H1 (cell line): ENCODE data around the gene LRCH3. TPM values are rescaled to one million over a fixed set of nuclear protein-coding genes. Genes with fewer than 3 reads are reported as not detected.

Experiments used
- CTCF ChIA-PET: fragments of 300-600 bp; sonication (Branson Sonifier 250); formaldehyde crosslinking; loops from one replicate; lab custom pipeline; 2021; ENCODE audit not compliant: partially characterized antibody; lab: Charles Lee
- POLR2A ChIA-PET: fragments of 300-600 bp; sonication (Branson Sonifier 250); formaldehyde crosslinking; loops from one replicate; lab custom pipeline; 2021; ENCODE audit warnings: inconsistent platforms; ENCODE audit not compliant: partially characterized antibody; lab: Charles Lee
- DNase-seq, 2 experiments: peaks; one replicate each; pipeline versions ENCODE4 v3.0.0 to v3.0.0-alpha.2; 2010 to 2022; ENCODE audit warnings: low spot score in 2 of 2, low read depth in 1 of 2, mixed read lengths in 1 of 2
- FAIRE-seq: peaks from 2 replicates; lab custom pipeline; 2011; peaks lifted over from hg19 to GRCh38; lab: Jason Lieb, UNC
- H2AFZ ChIP-seq: 2 replicates; pipeline ENCODE4 v1.8.1; 2012; ENCODE audit warnings: low read length, inconsistent platforms
- H2AK5ac ChIP-seq: 2 replicates; pipeline ENCODE4 v1.6.1; 2013; ENCODE audit warnings: low read depth, low read length
- H2BK120ac ChIP-seq: replicated peaks from 2 replicates; pipeline ENCODE3; 2013; ENCODE audit warnings: low read depth, low read length, inconsistent platforms
- H2BK12ac ChIP-seq: 2 replicates; pipeline ENCODE4 v1.6.1; 2013; ENCODE audit warnings: low read depth, low read length
- H2BK15ac ChIP-seq: 2 replicates; pipeline ENCODE4 v1.6.1; 2013; ENCODE audit warnings: low read length
- H2BK20ac ChIP-seq: 2 replicates; pipeline ENCODE4 v1.6.1; 2013; ENCODE audit warnings: low read length
- H2BK5ac ChIP-seq: 2 replicates; pipeline ENCODE4 v1.6.1; 2013; ENCODE audit warnings: low read depth, low read length
- H3K14ac ChIP-seq: 2 replicates; pipeline ENCODE4 v1.6.1; 2013; ENCODE audit warnings: inconsistent platforms; ENCODE audit not compliant: insufficient read length
- H3K18ac ChIP-seq: 2 replicates; pipeline ENCODE4 v1.6.1; 2013; ENCODE audit warnings: low read length; ENCODE audit errors: extremely low read depth
- H3K23ac ChIP-seq: 2 replicates; pipeline ENCODE4 v1.6.1; 2013; ENCODE audit warnings: inconsistent platforms; ENCODE audit not compliant: insufficient read length
- H3K23me2 ChIP-seq: 2 replicates; pipeline ENCODE4 v1.6.1; 2013; ENCODE audit warnings: low read depth, low read length
- H3K27ac ChIP-seq: 2 replicates; pipeline ENCODE4 v1.6.1; 2011; ENCODE audit warnings: low read depth, low read length, inconsistent platforms
- H3K27me3 ChIP-seq, 4 experiments: replicated peaks in 1 of 4; 1 replicate in 1 of 4; 2 replicates in 3 of 4; pipeline versions ENCODE4 v1.6.1 to v1.8.1; 2011 to 2013; ENCODE audit warnings: low read length in 3 of 4, mild to moderate bottlenecking in 3 of 4, inconsistent platforms in 2 of 4, mixed read lengths in 2 of 4, moderate library complexity in 1 of 4; ENCODE audit not compliant: control insufficient read depth in 3 of 4, insufficient read depth in 3 of 4; ENCODE audit errors: extremely low read depth in 1 of 4
- H3K36me3 ChIP-seq, 4 experiments: 2 replicates each; pipeline versions ENCODE4 v1.6.1 to v1.8.1; 2011 to 2013; ENCODE audit warnings: mild to moderate bottlenecking in 4 of 4, low read length in 3 of 4, moderate library complexity in 2 of 4, control low read depth in 1 of 4, inconsistent platforms in 1 of 4; ENCODE audit not compliant: insufficient read depth in 4 of 4, control insufficient read depth in 2 of 4
- H3K4ac ChIP-seq: replicated peaks from 2 replicates; pipeline ENCODE3; 2013; ENCODE audit warnings: low read length, low read depth, mixed read lengths, inconsistent platforms; ENCODE audit not compliant: insufficient read length
- H3K4me1 ChIP-seq, 4 experiments: replicated peaks in 1 of 4; 1 replicate in 1 of 4; 2 replicates in 3 of 4; pipeline versions ENCODE4 v1.6.1 to v1.8.1; 2011 to 2013; ENCODE audit warnings: low read length in 3 of 4, inconsistent platforms in 2 of 4, mixed read lengths in 1 of 4; ENCODE audit not compliant: insufficient read depth in 4 of 4, control insufficient read depth in 3 of 4
- H3K4me2 ChIP-seq, 2 experiments: 2 replicates each; pipeline versions ENCODE4 v1.6.1 to v1.8.1; 2011 to 2013; ENCODE audit warnings: low read depth in 2 of 2, low read length in 2 of 2, control low read depth in 1 of 2, inconsistent platforms in 1 of 2, mild to moderate bottlenecking in 1 of 2; ENCODE audit not compliant: insufficient read depth in 1 of 2
- H3K4me3 ChIP-seq, 4 experiments: fragments of 200-600, 300-600 bp in 1 of 4; sonication (generic), shearing (Covaris generic), sonication (Bioruptor Twin) in 1 of 4; 2 replicates each; pipeline versions ENCODE4 v1.5.1 to v1.8.1; 2011 to 2016; ENCODE audit warnings: low read length in 4 of 4, low read depth in 3 of 4, control low read depth in 2 of 4, inconsistent platforms in 2 of 4, mild to moderate bottlenecking in 2 of 4, mixed read lengths in 1 of 4, moderate library complexity in 1 of 4; ENCODE audit not compliant: insufficient read depth in 2 of 4; ENCODE audit errors: extremely low read depth in 1 of 4
- H3K56ac ChIP-seq: replicated peaks from 2 replicates; pipeline ENCODE3; 2013; ENCODE audit warnings: low read depth, mild to moderate bottlenecking, mixed read lengths, low read length, inconsistent platforms; ENCODE audit not compliant: insufficient read length
- H3K79me1 ChIP-seq: 2 replicates; pipeline ENCODE4 v1.6.1; 2013; ENCODE audit warnings: low read depth, low read length, control low read depth
- H3K79me2 ChIP-seq, 2 experiments: 2 replicates each; pipeline versions ENCODE4 v1.6.1 to v1.8.1; 2012 to 2013; ENCODE audit warnings: low read length in 2 of 2, mild to moderate bottlenecking in 2 of 2, inconsistent platforms in 1 of 2; ENCODE audit not compliant: insufficient read depth in 2 of 2, control insufficient read depth in 1 of 2
- H3K9ac ChIP-seq, 4 experiments: replicated peaks in 1 of 4; 1 replicate in 1 of 4; 2 replicates in 3 of 4; pipeline versions ENCODE4 v1.6.1 to v1.8.1; 2011 to 2013; ENCODE audit warnings: low read depth in 3 of 4, low read length in 3 of 4, control low read depth in 2 of 4, mild to moderate bottlenecking in 2 of 4, moderate library complexity in 2 of 4, inconsistent platforms in 1 of 4; ENCODE audit errors: extremely low read depth in 1 of 4
- H3K9me3 ChIP-seq, 2 experiments: 2 replicates each; pipeline versions ENCODE4 v1.6.1 to v1.8.1; 2012 to 2013; ENCODE audit warnings: mild to moderate bottlenecking in 2 of 2, moderate library complexity in 2 of 2, control low read depth in 1 of 2, inconsistent platforms in 1 of 2, low read depth in 1 of 2, low read length in 1 of 2, mixed read lengths in 1 of 2; ENCODE audit not compliant: insufficient read depth in 2 of 2
- H4K20me1 ChIP-seq, 2 experiments: replicated peaks in 1 of 2; 2 replicates each; pipeline versions ENCODE3 to v1.8.1; 2011 to 2013; ENCODE audit warnings: inconsistent platforms in 2 of 2, low read length in 2 of 2, mild to moderate bottlenecking in 1 of 2; ENCODE audit not compliant: insufficient read depth in 2 of 2, control insufficient read depth in 1 of 2
- H4K5ac ChIP-seq: 2 replicates; pipeline ENCODE4 v1.6.1; 2013; ENCODE audit warnings: low read length, low read depth, mixed read lengths, inconsistent platforms; ENCODE audit not compliant: insufficient read length
- H4K8ac ChIP-seq: 2 replicates; pipeline ENCODE4 v1.8.0; 2013; ENCODE audit warnings: mild to moderate bottlenecking, moderate library complexity, low read length, inconsistent platforms; ENCODE audit not compliant: insufficient read depth; ENCODE audit errors: extremely low read depth
- H4K91ac ChIP-seq: replicated peaks from 2 replicates; pipeline ENCODE3; 2013; ENCODE audit warnings: low read length, mixed read lengths, inconsistent platforms; ENCODE audit not compliant: insufficient read length
- ATF2 ChIP-seq: IDR thresholded peaks from 2 replicates; pipeline ENCODE4 v1.6.1; 2012; ENCODE audit warnings: low read length, inconsistent platforms
- EGR1 ChIP-seq: IDR thresholded peaks from 2 replicates; pipeline ENCODE4 v1.6.1; 2011; ENCODE audit warnings: low read depth, low read length, borderline replicate concordance
- MAX ChIP-seq: IDR thresholded peaks from 2 replicates; pipeline ENCODE4 v1.6.1; 2012; ENCODE audit warnings: inconsistent platforms
- RFX5 ChIP-seq: IDR thresholded peaks from 2 replicates; pipeline ENCODE4 v1.6.1; 2011; ENCODE audit warnings: low read depth, low read length, improper control_type of control experiment, borderline replicate concordance
- RXRA ChIP-seq: IDR thresholded peaks from 2 replicates; pipeline ENCODE4 v1.6.1; 2011; ENCODE audit warnings: low read depth, mild to moderate bottlenecking, low read length, moderate library complexity; ENCODE audit not compliant: insufficient read depth
- TEAD4 ChIP-seq: IDR thresholded peaks from 2 replicates; pipeline ENCODE4 v1.6.1; 2012; ENCODE audit warnings: low read depth, low read length, inconsistent platforms, mixed read lengths
- WGBS, 2 experiments: shearing (Covaris generic) in 1 of 2; methylation state at CpG; one replicate each; pipeline versions ENCODE4 v1.1.6 to v1.1.7; 2013 to 2015; ENCODE audit warnings: low lambda C conversion rate in 2 of 2, mixed read lengths in 2 of 2, inconsistent platforms in 1 of 2, low coverage in 1 of 2, missing lambda C conversion rate in 1 of 2; ENCODE audit not compliant: insufficient replicate concordance in 2 of 2, insufficient coverage in 1 of 2, insufficient read length in 1 of 2; ENCODE audit errors: extremely low coverage in 1 of 2, missing lambda C conversion rate in 1 of 2; 5-methylcytosine and 5-hydroxymethylcytosine counted together
- polyA plus RNA-seq, 7 experiments: library from polyadenylated mRNA; depleted of rRNA in 3 of 7; stranded (reverse) in 5 of 7; unstranded in 2 of 7; fragments of >200 nt in 5 of 7; fragments of 200-250 nt in 2 of 7; gene quantifications; 1 replicate in 5 of 7; 2 replicates in 1 of 7; 4 replicates in 1 of 7; pipeline versions ENCODE4 v1.2.1 to v1.2.3, GENCODE V29; 2011 to 2013; ENCODE audit warnings: missing spikeins in 2 of 7, mixed read lengths in 2 of 7
- total RNA-seq: library from RNA; stranded (reverse); fragmentation: NEBNext Ultra II Directional; extraction: Animal tissue kit (Norgen Biotek cat#: 25700); gene quantifications from 2 replicates; pipeline ENCODE4 v1.2.1, GENCODE V29; 2021

The LRCH3 gene
- total and polyA plus RNA-seq, 2 of the 8 experiments (the other 6 are each of a cell fraction or from before 2014, with no cell fraction given) = 58.4 to 66.0 TPM

GRCh38 chr3:197912741-197913476, 121.9 kb downstream of the LRCH3 start:
- FAIRE-seq (no peak), DNase-seq (no peak)
- peak overlapping the region in 1 of 2 experiments; percentile 15; a peak in 1 of 4 replicates for H3K4me2 ChIP-seq
- H3K4me3 ChIP-seq = no peak overlapping the region
- H3K36me3 ChIP-seq = no peaks in the 10 kb centered on the region
- H3K79me2 ChIP-seq = no peaks in the 10 kb centered on the region
- H3K18ac ChIP-seq = 0 out of 2 replicates have a peak overlapping the region, but pooled peaks have one; percentile 38
- peak overlapping the region; percentile 42; the same call in 1 of the 2 replicates for H2AFZ ChIP-seq
- H4K8ac ChIP-seq = no peak overlapping the region
- H4K20me1 ChIP-seq = no peaks in the 10 kb centered on the region
- H3K4me1 ChIP-seq = peaks cover 0 to 9% (median 2%) of the 10 kb centered on the region in 4 experiments; a peak in 2 of 7 replicates
- CTCF ChIA-PET = interaction anchor here (1.1 to 7.0 kb wide), 6 partner anchors 9 to 30 kb away, joined by 3 to 22 read pairs (median 4); no protein-coding TSS in a partner anchor
- no peak overlapping the region for H2BK120ac ChIP-seq
- no peaks in the 10 kb centered on the region for H3K79me1 ChIP-seq
- WGBS, 2 experiments = 83% methylated on average over 33 of the region's 33 CpGs; no CpG with 5 or more reads in 1 of the 2 experiments
- no peak overlapping the region for H2AK5ac ChIP-seq
- peak overlapping the region; percentile 69; the same call in 1 of the 2 replicates for H3K27ac ChIP-seq
- H3K56ac ChIP-seq = no peak overlapping the region
- H3K9ac ChIP-seq = 0 out of 7 replicates have a peak overlapping the region, but pooled peaks of 1 of the 4 experiments have one; percentile 19
- no peaks in the 10 kb centered on the region for H3K27me3 ChIP-seq
- H2BK20ac ChIP-seq = 0 out of 2 replicates have a peak overlapping the region, but pooled peaks have one; percentile 48
- H4K91ac ChIP-seq = peak overlapping the region; percentile 25
- H2BK5ac ChIP-seq = no peak overlapping the region
- TF ChIP-seq ATF2 (no peak), RXRA (no peak), TEAD4 (no peak), MAX (peak; percentile 21; the same call in 1 of the 2 replicates), EGR1 (peak; percentile 6; the same call in 1 of the 2 replicates), RFX5 (no peak)
- no peak overlapping the region for H3K4ac ChIP-seq
- H2BK12ac ChIP-seq = no peak overlapping the region; the same call in 1 of the 2 replicates
- no peaks in the 10 kb centered on the region for H3K23me2 ChIP-seq
- no peak overlapping the region for H3K23ac ChIP-seq
- no peak overlapping the region for H4K5ac ChIP-seq
- H3K9me3 ChIP-seq = no peaks in the 10 kb centered on the region
- H2BK15ac ChIP-seq = peak overlapping the region; percentile 37; the same call in 1 of the 2 replicates
- H3K14ac ChIP-seq = no peak overlapping the region
- POLR2A ChIA-PET = interaction anchor here (1.0 to 2.3 kb wide), 6 partner anchors 22 to 59 kb away, joined by 3 to 11 read pairs (median 4); partner anchors contain the start of gene RPL35A
